ENCODE data around the gene KCNJ8.

GRCh38 chr12:21786041-21786531, 11.6 kb upstream of the KCNJ8 start:
- TF ChIP-seq CTCF (IDR thresholded peaks at IDR 0.05) (no peak), POLR2A (IDR thresholded peaks at IDR 0.05) (no peak)
